Keratinocyte (primary cell): Measurements from ENCODE around the gene REX1BD. TPM values are rescaled to one million over a fixed set of nuclear protein-coding genes. Genes with fewer than 3 reads are reported as not detected.

Experiments
- DNase-seq: peaks from one replicate; pipeline ENCODE4 v3.0.0-alpha.2; 2011; ENCODE audit warnings: low read depth, missing footprints, low spot score
- FAIRE-seq: peaks from 2 replicates; lab custom pipeline; 2011; peaks lifted over from hg19 to GRCh38; lab: Jason Lieb, UNC
- H2AFZ ChIP-seq: 2 replicates; pipeline ENCODE4 v1.6.0; 2012; ENCODE audit warnings: low read length, control low read depth, inconsistent platforms; ENCODE audit not compliant: control insufficient read depth
- H3K27ac ChIP-seq: 2 replicates; pipeline ENCODE4 v1.5.1; 2011; ENCODE audit warnings: low read length; ENCODE audit not compliant: control insufficient read depth, insufficient read depth
- H3K27me3 ChIP-seq: 3 replicates; pipeline ENCODE4 v1.6.0; 2011; ENCODE audit warnings: low read length; ENCODE audit not compliant: control insufficient read depth, insufficient read depth; ENCODE audit errors: extremely low read depth
- H3K36me3 ChIP-seq, 2 experiments: 2 replicates in 1 of 2; 3 replicates in 1 of 2; pipeline ENCODE4 v1.5.1; 2011; ENCODE audit warnings: low read length in 2 of 2, mild to moderate bottlenecking in 1 of 2; ENCODE audit not compliant: control insufficient read depth in 2 of 2, insufficient read depth in 2 of 2; ENCODE audit errors: extremely low read depth in 1 of 2
- H3K4me1 ChIP-seq: 3 replicates; pipeline ENCODE4 v1.5.1; 2011; ENCODE audit warnings: low read length; ENCODE audit not compliant: control insufficient read depth, insufficient read depth; ENCODE audit errors: extremely low read depth
- H3K4me2 ChIP-seq: 3 replicates; pipeline ENCODE4 v1.6.0; 2011; ENCODE audit warnings: low read depth, low read length; ENCODE audit not compliant: control insufficient read depth, insufficient read depth; ENCODE audit errors: extremely low read depth
- H3K4me3 ChIP-seq, 3 experiments: fragments of 200-600 bp in 1 of 3; sonication (generic) in 1 of 3; 2 replicates in 2 of 3; 3 replicates in 1 of 3; pipeline ENCODE4 v1.5.1; 2011 to 2016; ENCODE audit warnings: low read length in 3 of 3, mild to moderate bottlenecking in 3 of 3, control low read depth in 2 of 3, inconsistent platforms in 1 of 3, low read depth in 1 of 3, mixed read lengths in 1 of 3, mixed run types in 1 of 3, moderate library complexity in 1 of 3; ENCODE audit not compliant: control insufficient read depth in 2 of 3, insufficient read depth in 2 of 3; ENCODE audit errors: extremely low read depth in 1 of 3
- H3K79me2 ChIP-seq: 2 replicates; pipeline ENCODE4 v1.6.0; 2012; ENCODE audit warnings: low read length; ENCODE audit not compliant: control insufficient read depth, insufficient read depth
- H3K9ac ChIP-seq: 3 replicates; pipeline ENCODE4 v1.6.0; 2011; ENCODE audit warnings: low read length; ENCODE audit not compliant: control insufficient read depth, insufficient read depth; ENCODE audit errors: extremely low read depth
- H3K9me1 ChIP-seq: 3 replicates; pipeline ENCODE4 v1.6.0; 2011; ENCODE audit warnings: low read length; ENCODE audit not compliant: control insufficient read depth, insufficient read depth; ENCODE audit errors: extremely low read depth
- H3K9me3 ChIP-seq: 2 replicates; pipeline ENCODE4 v1.5.1; 2012; ENCODE audit warnings: low read depth, low read length; ENCODE audit not compliant: control insufficient read depth
- H4K20me1 ChIP-seq: 3 replicates; pipeline ENCODE4 v1.6.0; 2011; ENCODE audit warnings: low read length; ENCODE audit not compliant: control insufficient read depth, insufficient read depth; ENCODE audit errors: extremely low read depth
- EZH2 ChIP-seq: IDR thresholded peaks from one replicate; pipeline ENCODE4 v1.6.1; 2012; ENCODE audit warnings: inconsistent platforms, mild to moderate bottlenecking, low read length, moderate library complexity
- dilution Hi-C: fragments of 300-500 bp; cut with MboI; formaldehyde crosslinking; loops from one replicate; pipeline ENCODE4 v1.7.0; 2020; ENCODE audit warnings: low sequenced_read_pairs; ENCODE audit not compliant: extremely low pct_ligation_motif_present
- polyA plus RNA-seq, 5 experiments: library from polyadenylated mRNA; depleted of rRNA in 3 of 5; stranded (reverse) in 3 of 5; stranded (forward) in 1 of 5; unstranded in 1 of 5; fragments of >200 nt; gene quantifications; 1 replicate in 1 of 5; 2 replicates in 3 of 5; 3 replicates in 1 of 5; pipeline versions ENCODE4 v1.2.1 to v1.2.3, GENCODE V29; 2011 to 2012; ENCODE audit warnings: missing spikeins in 2 of 5, low read depth in 1 of 5, low replicate concordance in 1 of 5
- TF ChIP-seq, protein P1 (sequence below), 3 experiments: IDR thresholded peaks in 1 of 3; conservative IDR thresholded peaks in 1 of 3; optimal IDR thresholded peaks in 1 of 3; 2 replicates in 2 of 3; 3 replicates in 1 of 3; pipeline versions ENCODE3 to v1.5.1; 2011; ENCODE audit warnings: low read length in 3 of 3, mild to moderate bottlenecking in 3 of 3, moderate library complexity in 2 of 3, control low read depth in 1 of 3, inconsistent platforms in 1 of 3; ENCODE audit not compliant: insufficient read depth in 2 of 3; ENCODE audit errors: extremely low read depth in 1 of 3

Gene REX1BD
- polyA plus RNA-seq, 1 donor (not counting 4 experiments of a cell fraction or from before 2014, with no cell fraction given), result 31.9 TPM

DNA sequence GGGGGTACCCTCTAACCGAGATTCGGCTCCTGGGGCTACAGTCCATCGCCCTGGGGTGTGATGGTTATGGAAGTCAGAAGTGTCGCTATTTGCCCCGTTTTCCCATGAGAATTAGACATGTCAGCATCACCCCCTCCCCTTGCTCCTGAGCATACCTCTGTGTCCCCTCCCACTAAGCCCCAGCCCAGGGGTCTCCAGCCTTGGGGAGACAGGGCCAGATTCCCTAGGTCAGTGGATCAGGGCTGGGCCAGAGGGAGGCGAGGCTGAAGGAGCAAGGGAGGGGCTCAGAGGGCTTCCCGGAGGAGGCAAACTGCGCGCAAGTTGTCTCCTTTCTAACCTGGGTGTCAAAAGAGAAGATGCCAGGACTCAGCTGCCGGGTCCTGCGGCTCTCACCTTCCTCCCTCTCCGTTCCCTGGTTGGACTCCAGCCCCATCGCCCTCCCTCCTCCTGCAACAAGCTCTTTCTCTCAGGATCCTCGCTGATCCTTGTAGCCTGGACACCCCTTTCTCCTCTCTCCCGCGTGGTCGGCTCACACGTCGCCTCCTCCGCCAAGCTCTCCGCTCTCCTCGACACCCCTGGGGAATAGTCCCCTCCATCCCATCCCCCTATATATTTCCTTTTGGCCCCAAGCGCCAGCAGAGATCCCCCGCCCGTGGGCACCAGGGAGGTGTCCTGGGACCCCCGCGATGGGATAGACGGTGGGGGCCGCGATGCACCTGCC lies 23.6 kb downstream of the REX1BD start:
- Histone ChIP-seq H3K9me1 (no peaks in the 10 kb centered on the region), H2AFZ (no peak overlapping the region)

DNA sequence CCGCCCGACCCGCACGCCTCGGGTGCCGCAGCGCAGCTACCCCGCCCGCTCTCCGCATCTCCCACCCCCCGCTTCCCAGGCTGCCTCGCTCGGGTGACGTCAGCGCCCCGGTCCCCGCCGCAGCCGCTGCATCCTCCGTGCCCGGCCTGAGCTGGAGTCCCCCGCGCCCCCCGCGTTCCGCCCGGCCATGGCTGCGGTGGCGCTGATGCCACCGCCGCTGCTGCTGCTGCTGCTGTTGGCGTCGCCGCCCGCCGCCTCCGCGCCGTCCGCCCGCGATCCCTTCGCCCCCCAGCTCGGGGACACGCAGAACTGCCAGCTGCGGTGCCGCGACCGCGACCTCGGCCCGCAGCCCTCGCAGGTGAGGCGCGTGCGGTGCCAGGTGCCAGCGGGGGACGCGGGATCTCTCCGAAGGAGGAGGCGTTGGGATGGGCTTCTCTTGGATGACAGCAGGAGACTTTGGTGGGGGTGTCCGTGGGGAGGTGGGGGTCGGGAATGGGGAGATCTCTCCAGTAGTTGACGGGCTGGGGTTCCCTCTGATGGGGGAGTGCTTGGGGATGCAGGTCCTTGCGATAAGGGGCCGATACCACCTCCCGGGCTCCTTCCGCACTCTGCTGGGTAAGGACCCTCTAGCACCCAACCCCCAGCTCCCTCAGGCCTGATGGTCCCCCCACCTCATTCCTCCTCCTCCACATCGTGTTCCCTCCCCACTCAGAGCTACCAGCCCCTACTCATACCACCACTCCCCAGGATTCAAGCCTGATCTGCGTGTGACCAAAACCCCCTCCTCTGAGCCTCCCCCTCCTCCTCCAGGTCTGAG lies 24.4 kb downstream of the REX1BD start, which contains the start of gene TMEM59L:
Gene TMEM59L, plus strand, starts transcription at position 99 of the 817 bp plus-strand sequence. Its CDS starts 89 bp downstream, at position 188.
- Histone ChIP-seq H2AFZ (no peak within 1 kb of the TSS), H3K79me2 (no peaks in the 10 kb centered on the region), H3K36me3 (no peaks in the 10 kb centered on the region), H3K4me1 (peaks cover under 1% of the 10 kb centered on the region), H4K20me1 (no peaks in the 10 kb centered on the region), H3K9ac (no peak within 1 kb of the TSS), H3K9me3 (no peaks in the 10 kb centered on the region), H3K4me3 (peak within 1 kb of the TSS; percentile 17 to 20 (median 18)), H3K9me1 (no peaks in the 10 kb centered on the region), H3K27me3 (peaks cover 67% of the 10 kb centered on the region), H3K4me2 (peak within 1 kb of the TSS; percentile 56), H3K27ac (no peak within 1 kb of the TSS)
- no peak for FAIRE-seq
- TF ChIP-seq, protein P1, sequence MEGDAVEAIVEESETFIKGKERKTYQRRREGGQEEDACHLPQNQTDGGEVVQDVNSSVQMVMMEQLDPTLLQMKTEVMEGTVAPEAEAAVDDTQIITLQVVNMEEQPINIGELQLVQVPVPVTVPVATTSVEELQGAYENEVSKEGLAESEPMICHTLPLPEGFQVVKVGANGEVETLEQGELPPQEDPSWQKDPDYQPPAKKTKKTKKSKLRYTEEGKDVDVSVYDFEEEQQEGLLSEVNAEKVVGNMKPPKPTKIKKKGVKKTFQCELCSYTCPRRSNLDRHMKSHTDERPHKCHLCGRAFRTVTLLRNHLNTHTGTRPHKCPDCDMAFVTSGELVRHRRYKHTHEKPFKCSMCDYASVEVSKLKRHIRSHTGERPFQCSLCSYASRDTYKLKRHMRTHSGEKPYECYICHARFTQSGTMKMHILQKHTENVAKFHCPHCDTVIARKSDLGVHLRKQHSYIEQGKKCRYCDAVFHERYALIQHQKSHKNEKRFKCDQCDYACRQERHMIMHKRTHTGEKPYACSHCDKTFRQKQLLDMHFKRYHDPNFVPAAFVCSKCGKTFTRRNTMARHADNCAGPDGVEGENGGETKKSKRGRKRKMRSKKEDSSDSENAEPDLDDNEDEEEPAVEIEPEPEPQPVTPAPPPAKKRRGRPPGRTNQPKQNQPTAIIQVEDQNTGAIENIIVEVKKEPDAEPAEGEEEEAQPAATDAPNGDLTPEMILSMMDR (optimal IDR thresholded peaks at IDR 0.05 in 1 of 3, IDR thresholded peaks at IDR 0.05 in 1 of 3, conservative IDR thresholded peaks at IDR 0.05 in 1 of 3; ENCODE audit: extremely low read depth in 1 of 3, insufficient read depth in 2 of 3, low read length in 3 of 3), result no peak
- TF ChIP-seq EZH2, result peak; percentile 43
- DNase-seq, result no peak
- dilution Hi-C loops, result no loop called here

More for the DNA sequence above, 23.6 kb downstream of the REX1BD start:
- Histone ChIP-seq H4K20me1 (no peaks in the 10 kb centered on the region), H3K4me2 (peak overlapping the region; percentile 56), H3K79me2 (no peaks in the 10 kb centered on the region), H3K27me3 (peaks cover 75% of the 10 kb centered on the region), H3K27ac (no peak overlapping the region), H3K4me1 (peaks cover 8% of the 10 kb centered on the region), H3K9ac (no peak overlapping the region), H3K36me3 (no peaks in the 10 kb centered on the region), H3K4me3 (peak overlapping the region; percentile 17 to 20 (median 18)), H3K9me3 (no peaks in the 10 kb centered on the region)
- TF ChIP-seq, protein P1 (optimal IDR thresholded peaks at IDR 0.05 in 1 of 3, IDR thresholded peaks at IDR 0.05 in 1 of 3, conservative IDR thresholded peaks at IDR 0.05 in 1 of 3; ENCODE audit: extremely low read depth in 1 of 3, insufficient read depth in 2 of 3, low read length in 3 of 3), result no peak
- TF ChIP-seq EZH2, result peak; percentile 99
- dilution Hi-C loops, result no loop called here
- DNase-seq (no peak), FAIRE-seq (no peak)
